Measurements from ENCODE around the gene BMPR1B.

GRCh38 chr4:95170176-95170575 lies 412.4 kb downstream of the BMPR1B start:
- TF ChIP-seq, protein P1, sequence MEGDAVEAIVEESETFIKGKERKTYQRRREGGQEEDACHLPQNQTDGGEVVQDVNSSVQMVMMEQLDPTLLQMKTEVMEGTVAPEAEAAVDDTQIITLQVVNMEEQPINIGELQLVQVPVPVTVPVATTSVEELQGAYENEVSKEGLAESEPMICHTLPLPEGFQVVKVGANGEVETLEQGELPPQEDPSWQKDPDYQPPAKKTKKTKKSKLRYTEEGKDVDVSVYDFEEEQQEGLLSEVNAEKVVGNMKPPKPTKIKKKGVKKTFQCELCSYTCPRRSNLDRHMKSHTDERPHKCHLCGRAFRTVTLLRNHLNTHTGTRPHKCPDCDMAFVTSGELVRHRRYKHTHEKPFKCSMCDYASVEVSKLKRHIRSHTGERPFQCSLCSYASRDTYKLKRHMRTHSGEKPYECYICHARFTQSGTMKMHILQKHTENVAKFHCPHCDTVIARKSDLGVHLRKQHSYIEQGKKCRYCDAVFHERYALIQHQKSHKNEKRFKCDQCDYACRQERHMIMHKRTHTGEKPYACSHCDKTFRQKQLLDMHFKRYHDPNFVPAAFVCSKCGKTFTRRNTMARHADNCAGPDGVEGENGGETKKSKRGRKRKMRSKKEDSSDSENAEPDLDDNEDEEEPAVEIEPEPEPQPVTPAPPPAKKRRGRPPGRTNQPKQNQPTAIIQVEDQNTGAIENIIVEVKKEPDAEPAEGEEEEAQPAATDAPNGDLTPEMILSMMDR (conservative IDR thresholded peaks at IDR 0.05 in 1 of 2, IDR thresholded peaks at IDR 0.05 in 1 of 2; ENCODE audit: extremely low read depth in 1 of 2, insufficient read depth in 1 of 2, low read depth in 1 of 2, low read length in 2 of 2): no peak
- TF ChIP-seq EZH2 (IDR thresholded peaks at IDR 0.05; ENCODE audit: borderline replicate concordance, low read length): no peak

Measured in mammary epithelial cell (primary cell).